DOHH2 (cell line): Measurements from ENCODE around the gene KLK7.

ENCODE experiments used
- H3F3A ChIP-seq: fragments of 200-600 bp; sonication (generic), shearing (Covaris generic); 2 replicates; pipeline ENCODE4 v1.6.0; 2016; ENCODE audit warnings: antibody characterized with exemption, mild to moderate bottlenecking; ENCODE audit not compliant: control insufficient read depth, insufficient read depth
- H3K27ac ChIP-seq: fragments of 200-600 bp; sonication (generic); 2 replicates; pipeline ENCODE4 v1.5.1; 2014; ENCODE audit warnings: low read depth, mild to moderate bottlenecking, low read length, moderate library complexity
- H3K27me3 ChIP-seq: fragments of 200-600 bp; sonication (generic); 2 replicates; pipeline ENCODE4 v1.6.1; 2014; ENCODE audit warnings: mild to moderate bottlenecking, low read length, mixed read lengths; ENCODE audit not compliant: control insufficient read depth
- H3K36me3 ChIP-seq: fragments of 200-600 bp; sonication (generic); 2 replicates; pipeline ENCODE4 v1.6.1; 2014; ENCODE audit warnings: mild to moderate bottlenecking, low read length, moderate library complexity, mixed read lengths; ENCODE audit not compliant: control insufficient read depth
- H3K4me1 ChIP-seq: fragments of 200-600 bp; sonication (generic); 2 replicates; pipeline ENCODE4 v1.6.1; 2014; ENCODE audit warnings: mild to moderate bottlenecking, low read length, mixed read lengths; ENCODE audit not compliant: control insufficient read depth
- H3K4me2 ChIP-seq: fragments of 200-600 bp; sonication (generic); 2 replicates; pipeline ENCODE4 v1.6.0; 2014; ENCODE audit warnings: mild to moderate bottlenecking, low read length, moderate library complexity
- H3K4me3 ChIP-seq: fragments of 200-600 bp; sonication (generic); 2 replicates; pipeline ENCODE4 v1.5.1; 2014; ENCODE audit warnings: mild to moderate bottlenecking, low read length, mixed read lengths
- H3K79me2 ChIP-seq: fragments of 200-600 bp; sonication (generic); 2 replicates; pipeline ENCODE4 v1.6.1; 2014; ENCODE audit warnings: mild to moderate bottlenecking, low read length, mixed read lengths; ENCODE audit not compliant: control insufficient read depth
- H3K9me2 ChIP-seq: fragments of 200-600 bp; sonication (generic); replicated peaks from 2 replicates; pipeline ENCODE4 v1.6.1; 2014; ENCODE audit warnings: mild to moderate bottlenecking, low read length, mixed read lengths; ENCODE audit not compliant: control insufficient read depth
- H3K9me3 ChIP-seq: fragments of 200-600 bp; sonication (generic); 2 replicates; pipeline ENCODE4 v1.6.1; 2014; ENCODE audit warnings: antibody characterized with exemption, low read length, mixed read lengths; ENCODE audit not compliant: control insufficient read depth, insufficient read depth
- H4K20me1 ChIP-seq: fragments of 200-600 bp; sonication (generic); 2 replicates; pipeline ENCODE4 v1.6.0; 2014; ENCODE audit warnings: low read depth, mild to moderate bottlenecking, antibody characterized with exemption, low read length, moderate library complexity; ENCODE audit not compliant: control insufficient read depth, insufficient read depth
- EZH2phosphoT487 ChIP-seq: fragments of 200-600 bp; sonication (generic); IDR thresholded peaks from 2 replicates; pipeline ENCODE4 v1.6.1; 2017; ENCODE audit warnings: borderline replicate concordance, mild to moderate bottlenecking, antibody characterized with exemption, low read length, moderate library complexity, mixed read lengths
- TF ChIP-seq, protein P1 (sequence below): fragments of 200-600 bp; sonication (generic); IDR thresholded peaks from one replicate; pipeline ENCODE4 v1.5.1; 2014; ENCODE audit warnings: antibody characterized with exemption, mild to moderate bottlenecking, low read depth, low read length; ENCODE audit not compliant: poor library complexity, severe bottlenecking

The KLK7 gene

DNA sequence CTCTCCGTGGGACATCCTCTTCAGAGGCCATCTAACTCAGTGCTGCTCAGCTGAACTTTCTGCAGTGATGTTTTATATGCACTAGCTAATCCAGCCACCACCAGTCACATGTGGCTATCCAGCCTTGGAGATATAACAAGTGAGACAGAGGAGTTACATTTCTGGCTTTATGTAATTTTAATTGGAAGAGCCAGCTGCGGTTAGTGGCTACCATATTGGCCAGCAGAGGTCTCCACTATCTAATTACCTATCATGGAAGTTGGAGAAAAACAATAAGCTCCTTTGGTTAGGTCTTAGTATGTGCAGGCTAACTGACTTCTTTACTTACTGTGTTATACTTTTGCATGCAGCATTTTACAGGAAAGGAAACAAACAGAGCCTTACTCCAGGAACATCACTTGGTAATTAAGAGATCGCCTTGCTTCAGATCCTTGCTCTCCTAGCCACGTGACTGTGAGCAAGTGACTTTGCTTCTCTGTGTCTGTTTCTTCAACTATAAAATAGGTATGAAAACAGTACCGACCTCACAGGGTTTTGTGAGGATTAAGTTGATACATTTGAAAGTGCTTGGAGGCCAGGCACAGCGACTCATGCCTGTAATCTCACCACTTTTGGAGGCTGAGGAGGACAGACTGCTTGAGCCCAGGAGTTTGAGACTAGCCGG, 37.4 kb upstream of the KLK7 start:
- no peak overlapping the region for H3K4me2 ChIP-seq
- H4K20me1 ChIP-seq = no peaks in the 10 kb centered on the region
- no peak overlapping the region for H3K4me3 ChIP-seq
- no peaks in the 10 kb centered on the region for H3K9me3 ChIP-seq
- no peaks in the 10 kb centered on the region for H3K79me2 ChIP-seq
- no peaks in the 10 kb centered on the region for H3F3A ChIP-seq
- H3K9me2 ChIP-seq = no peaks in the 10 kb centered on the region
- H3K27me3 ChIP-seq = no peaks in the 10 kb centered on the region
- no peak overlapping the region for H3K27ac ChIP-seq
- no peaks in the 10 kb centered on the region for H3K4me1 ChIP-seq
- no peaks in the 10 kb centered on the region for H3K36me3 ChIP-seq
- TF ChIP-seq EZH2phosphoT487 = no peak
- TF ChIP-seq, protein P1, sequence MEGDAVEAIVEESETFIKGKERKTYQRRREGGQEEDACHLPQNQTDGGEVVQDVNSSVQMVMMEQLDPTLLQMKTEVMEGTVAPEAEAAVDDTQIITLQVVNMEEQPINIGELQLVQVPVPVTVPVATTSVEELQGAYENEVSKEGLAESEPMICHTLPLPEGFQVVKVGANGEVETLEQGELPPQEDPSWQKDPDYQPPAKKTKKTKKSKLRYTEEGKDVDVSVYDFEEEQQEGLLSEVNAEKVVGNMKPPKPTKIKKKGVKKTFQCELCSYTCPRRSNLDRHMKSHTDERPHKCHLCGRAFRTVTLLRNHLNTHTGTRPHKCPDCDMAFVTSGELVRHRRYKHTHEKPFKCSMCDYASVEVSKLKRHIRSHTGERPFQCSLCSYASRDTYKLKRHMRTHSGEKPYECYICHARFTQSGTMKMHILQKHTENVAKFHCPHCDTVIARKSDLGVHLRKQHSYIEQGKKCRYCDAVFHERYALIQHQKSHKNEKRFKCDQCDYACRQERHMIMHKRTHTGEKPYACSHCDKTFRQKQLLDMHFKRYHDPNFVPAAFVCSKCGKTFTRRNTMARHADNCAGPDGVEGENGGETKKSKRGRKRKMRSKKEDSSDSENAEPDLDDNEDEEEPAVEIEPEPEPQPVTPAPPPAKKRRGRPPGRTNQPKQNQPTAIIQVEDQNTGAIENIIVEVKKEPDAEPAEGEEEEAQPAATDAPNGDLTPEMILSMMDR = peak; percentile 73

GRCh38 chr19:51019544-51019925, 35.8 kb upstream of the KLK7 start, which contains the start of gene KLK10:
TSS of gene KLK10 (minus strand) at chr19:51019709. CDS start at chr19:51019130, 579 bp downstream.
- no peaks in the 10 kb centered on the region for H3K27me3 ChIP-seq
- TF ChIP-seq, protein P1 = no peak
- TF ChIP-seq EZH2phosphoT487 = no peak
- H4K20me1 ChIP-seq = no peaks in the 10 kb centered on the region
- no peaks in the 10 kb centered on the region for H3F3A ChIP-seq
- H3K27ac ChIP-seq = no peak within 1 kb of the TSS
- H3K4me2 ChIP-seq = no peak within 1 kb of the TSS
- no peaks in the 10 kb centered on the region for H3K9me3 ChIP-seq
- no peaks in the 10 kb centered on the region for H3K9me2 ChIP-seq
- no peaks in the 10 kb centered on the region for H3K4me1 ChIP-seq
- no peaks in the 10 kb centered on the region for H3K36me3 ChIP-seq
- H3K4me3 ChIP-seq = no peak within 1 kb of the TSS
- no peaks in the 10 kb centered on the region for H3K79me2 ChIP-seq

DNA sequence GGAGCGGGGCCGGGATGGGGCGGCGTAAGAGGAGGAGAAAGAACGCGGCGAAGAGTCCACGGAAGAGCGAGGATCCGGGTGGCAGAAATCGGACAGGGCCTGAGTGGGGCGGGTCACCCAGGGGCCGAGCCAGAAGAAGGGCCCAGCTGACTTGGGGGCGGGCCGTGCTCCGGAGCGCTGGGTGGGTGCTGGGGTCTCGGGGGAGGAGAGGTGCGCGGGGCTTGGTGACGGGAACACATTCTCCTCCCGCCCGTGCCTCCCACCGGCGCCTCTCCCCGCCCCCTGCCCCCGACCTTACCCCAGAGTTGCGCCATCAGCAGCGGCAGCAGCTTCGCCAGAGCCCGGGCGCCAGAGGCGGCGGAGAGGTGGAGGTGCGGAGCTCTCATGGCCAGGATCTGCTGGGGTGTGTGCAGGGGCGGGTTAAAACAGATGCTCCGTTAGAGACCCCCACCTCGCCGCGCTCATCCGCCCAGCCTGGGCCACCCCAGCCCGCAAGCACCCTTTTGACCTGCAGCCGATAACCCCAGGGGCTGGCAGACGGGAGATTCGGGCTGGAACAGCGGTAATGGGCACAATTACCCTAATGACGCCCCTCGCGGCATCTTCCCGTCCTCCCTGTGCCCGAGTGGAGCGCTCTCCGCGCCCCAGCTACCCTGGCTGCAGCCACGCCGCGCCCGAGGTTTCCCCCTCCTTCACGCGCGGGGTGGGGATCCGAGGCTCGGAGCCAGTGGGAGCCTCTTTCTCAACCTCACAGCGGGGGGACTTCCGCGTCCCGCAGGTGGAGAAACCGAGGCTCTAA, 35.2 kb upstream of the KLK7 start:
- H3K36me3 ChIP-seq = no peaks in the 10 kb centered on the region
- no peak overlapping the region for H3K27ac ChIP-seq
- no peaks in the 10 kb centered on the region for H3K9me2 ChIP-seq
- no peaks in the 10 kb centered on the region for H4K20me1 ChIP-seq
- H3K4me3 ChIP-seq = no peak overlapping the region
- H3K27me3 ChIP-seq = no peaks in the 10 kb centered on the region
- no peaks in the 10 kb centered on the region for H3K79me2 ChIP-seq
- TF ChIP-seq, protein P1 = no peak
- TF ChIP-seq EZH2phosphoT487 = no peak
- H3K4me2 ChIP-seq = no peak overlapping the region
- H3K4me1 ChIP-seq = no peaks in the 10 kb centered on the region
- no peaks in the 10 kb centered on the region for H3F3A ChIP-seq
- no peaks in the 10 kb centered on the region for H3K9me3 ChIP-seq
